ENCODE measurements around the gene MBNL1. TPM values are rescaled to one million over a fixed set of nuclear protein-coding genes. Genes with fewer than 3 reads are reported as not detected.

The MBNL1 gene
- total and polyA plus RNA-seq, 11 donors, result 46.8 to 416 (median 189) TPM

GRCh38 chr3:152373379-152373778 lies 104.7 kb downstream of the MBNL1 start:
- ATAC-seq (peak in 2 of 4 donors; percentile 37 to 41), DNase-seq (no peak)
- H3K27me3 ChIP-seq, result no peaks in the 10 kb centered on the region
- peaks cover 0 to 94% (median 44%) of the 10 kb centered on the region in 12 donors for H3K4me1 ChIP-seq
- H3K36me3 ChIP-seq, result peaks cover 0 to 8% (median 0%) of the 10 kb centered on the region in 9 donors
- no peak overlapping the region for H3K4me3 ChIP-seq
- H3K9me3 ChIP-seq, result peaks cover 0 to 10% (median 0%) of the 10 kb centered on the region in 12 donors
- WGBS, 4 donors, result 75 to 94% (median 86%) methylated on average over 4 of the region's 4 CpGs
- peak overlapping the region in 4 of 12 donors; percentile 9 to 55 (median 12) for H3K27ac ChIP-seq
- TF ChIP-seq, protein P1, sequence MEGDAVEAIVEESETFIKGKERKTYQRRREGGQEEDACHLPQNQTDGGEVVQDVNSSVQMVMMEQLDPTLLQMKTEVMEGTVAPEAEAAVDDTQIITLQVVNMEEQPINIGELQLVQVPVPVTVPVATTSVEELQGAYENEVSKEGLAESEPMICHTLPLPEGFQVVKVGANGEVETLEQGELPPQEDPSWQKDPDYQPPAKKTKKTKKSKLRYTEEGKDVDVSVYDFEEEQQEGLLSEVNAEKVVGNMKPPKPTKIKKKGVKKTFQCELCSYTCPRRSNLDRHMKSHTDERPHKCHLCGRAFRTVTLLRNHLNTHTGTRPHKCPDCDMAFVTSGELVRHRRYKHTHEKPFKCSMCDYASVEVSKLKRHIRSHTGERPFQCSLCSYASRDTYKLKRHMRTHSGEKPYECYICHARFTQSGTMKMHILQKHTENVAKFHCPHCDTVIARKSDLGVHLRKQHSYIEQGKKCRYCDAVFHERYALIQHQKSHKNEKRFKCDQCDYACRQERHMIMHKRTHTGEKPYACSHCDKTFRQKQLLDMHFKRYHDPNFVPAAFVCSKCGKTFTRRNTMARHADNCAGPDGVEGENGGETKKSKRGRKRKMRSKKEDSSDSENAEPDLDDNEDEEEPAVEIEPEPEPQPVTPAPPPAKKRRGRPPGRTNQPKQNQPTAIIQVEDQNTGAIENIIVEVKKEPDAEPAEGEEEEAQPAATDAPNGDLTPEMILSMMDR (IDR thresholded peaks at IDR 0.05), result no peak
- TF ChIP-seq POLR2A (IDR thresholded peaks at IDR 0.05), result no peak
- intact Hi-C loops (cut with DNase I), result no loop called here

DNA sequence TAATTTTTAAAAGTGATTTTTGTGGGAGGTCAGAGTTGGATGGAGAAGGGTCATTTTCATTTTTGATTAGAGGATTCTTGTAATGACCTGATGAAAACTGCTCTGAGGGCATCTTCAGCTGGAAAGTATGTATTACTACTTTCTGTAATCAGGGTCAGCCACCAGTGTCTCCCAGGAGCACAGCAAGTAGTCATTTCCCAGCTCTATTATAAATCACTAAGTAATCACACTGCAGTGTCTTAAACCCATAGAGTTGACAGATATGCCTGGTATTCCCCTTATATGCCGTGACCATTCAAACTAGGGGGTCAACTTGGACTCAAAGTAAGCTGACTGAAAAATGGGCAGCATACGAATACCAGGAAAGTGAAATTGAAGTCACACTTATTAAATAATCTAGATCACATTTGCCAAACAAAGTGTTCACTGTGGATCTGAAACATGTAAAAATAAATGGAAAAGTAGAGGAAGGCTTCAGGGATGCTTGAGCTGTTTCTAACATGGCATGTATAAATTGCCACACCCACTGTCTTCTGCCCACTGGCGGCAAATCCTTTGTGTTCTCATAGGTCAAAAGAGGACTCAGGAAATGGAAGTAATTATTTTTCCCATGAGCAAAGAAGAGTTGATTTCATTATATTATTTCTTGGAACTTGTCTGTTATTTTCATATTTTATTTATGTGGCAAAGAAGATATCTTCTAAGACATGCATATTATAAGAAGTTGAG lies 105.7 kb downstream of the MBNL1 start:
- Histone ChIP-seq H3K4me3 (no peak overlapping the region), H3K36me3 (peaks cover 0 to 12% (median 0%) of the 10 kb centered on the region in 9 donors), H3K27ac (peak overlapping the region in 10 of 12 donors; percentile 3 to 81 (median 35)), H3K27me3 (no peaks in the 10 kb centered on the region), H3K9me3 (peaks cover 0 to 10% (median 0%) of the 10 kb centered on the region in 12 donors), H3K4me1 (peaks cover 0 to 94% (median 44%) of the 10 kb centered on the region in 12 donors)
- 32 to 47% (median 40%) methylated on average over 3 of the region's 3 CpGs for WGBS, 4 donors
- TF ChIP-seq POLR2A (IDR thresholded peaks at IDR 0.05), result no peak
- TF ChIP-seq, protein P1 (IDR thresholded peaks at IDR 0.05), result peak in 1 of 12 donors; percentile 4
- intact Hi-C loops (cut with DNase I), result no loop called here
- DNase-seq (no peak), ATAC-seq (peak in 3 of 4 donors; percentile 21 to 51 (median 27))

DNA sequence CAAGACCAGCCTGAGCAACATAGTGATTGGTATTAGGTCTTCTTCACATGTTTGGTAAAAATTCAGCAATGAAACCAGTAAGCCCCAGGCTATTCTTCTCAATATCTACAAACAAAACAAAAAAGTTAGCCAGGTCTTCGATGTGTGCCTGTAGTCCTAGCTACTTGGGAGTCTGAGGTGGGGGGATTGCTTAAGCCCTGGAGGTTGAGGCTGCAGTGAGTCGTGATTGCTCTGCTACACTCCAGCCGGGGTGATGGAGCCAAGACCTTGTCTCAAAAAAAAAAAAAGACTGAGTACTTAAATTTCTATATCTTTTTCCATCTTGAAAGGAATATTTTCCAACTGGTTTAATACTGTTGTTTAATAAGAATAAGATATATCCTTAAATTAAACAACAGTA lies 106.8 kb downstream of the MBNL1 start:
- Histone ChIP-seq H3K27ac (peak overlapping the region in 5 of 12 donors; percentile 3 to 81 (median 26)), H3K9me3 (peaks cover 0 to 10% (median 0%) of the 10 kb centered on the region in 12 donors), H3K36me3 (peaks cover 0 to 12% (median 0%) of the 10 kb centered on the region in 9 donors), H3K4me3 (no peak overlapping the region), H3K27me3 (no peaks in the 10 kb centered on the region), H3K4me1 (peaks cover 0 to 94% (median 49%) of the 10 kb centered on the region in 12 donors)
- ATAC-seq, result no peak
- TF ChIP-seq POLR2A (IDR thresholded peaks at IDR 0.05), result no peak
- TF ChIP-seq, protein P1 (IDR thresholded peaks at IDR 0.05), result no peak
- DNase-seq, result no peak
- intact Hi-C loops (cut with DNase I), result no loop called here
- WGBS, 4 donors, result 70 to 88% (median 78%) methylated on average over 3 of the region's 3 CpGs
